HepG2 (cell line): ENCODE results near the gene HMGN4. TPM values are rescaled to one million over a fixed set of nuclear protein-coding genes. Genes with fewer than 3 reads are reported as not detected.

Experiments used
- AGO1 ChIP-seq: fragments of 200-400 bp; formaldehyde crosslinking; IDR thresholded peaks from 2 replicates; pipeline ENCODE4 v1.6.1; 2017; ENCODE audit warnings: mild to moderate bottlenecking, low read depth, low read length, moderate library complexity; ENCODE audit not compliant: poor library complexity, severe bottlenecking
- ATF6 ChIP-seq: sonication (generic); formaldehyde crosslinking; conservative IDR thresholded peaks from 2 replicates; pipeline ENCODE4 v1.4.0; 2020; ENCODE audit warnings: missing genetic modification reagents
- FOXP1 ChIP-seq, 2 experiments: fragments of 450-650 bp in 1 of 2; IDR thresholded peaks; 2 replicates each; pipeline ENCODE4 v1.6.1; 2017 to 2018; ENCODE audit warnings: antibody characterized with exemption in 1 of 2
- GTF2F1 ChIP-seq: fragments of 150-350 bp; IDR thresholded peaks from 2 replicates; pipeline ENCODE4 v1.6.1; 2014; ENCODE audit warnings: low read length
- HINFP ChIP-seq: sonication (generic); formaldehyde crosslinking; IDR thresholded peaks from 2 replicates; pipeline ENCODE4 v1.4.0; 2020; ENCODE audit warnings: low read depth, mild to moderate bottlenecking, missing genetic modification reagents
- NRL ChIP-seq: sonication (generic); formaldehyde crosslinking; IDR thresholded peaks from 2 replicates; pipeline ENCODE4 v1.5.0; 2020; ENCODE audit warnings: missing genetic modification reagents, mild to moderate bottlenecking, moderate library complexity, borderline replicate concordance
- PRDM4 ChIP-seq: sonication (generic); formaldehyde crosslinking; IDR thresholded peaks from 2 replicates; pipeline ENCODE4 v1.9.0; 2021; ENCODE audit warnings: missing genetic modification reagents, borderline replicate concordance
- RBAK ChIP-seq: sonication (generic); formaldehyde crosslinking; IDR thresholded peaks from 2 replicates; pipeline ENCODE4 v1.5.1; 2020; ENCODE audit warnings: mild to moderate bottlenecking, missing genetic modification reagents
- SIX4 ChIP-seq: sonication (generic); formaldehyde crosslinking; IDR thresholded peaks from 2 replicates; pipeline ENCODE4 v1.4.0; 2020; ENCODE audit warnings: missing genetic modification reagents
- SNAI1 ChIP-seq: sonication (generic); formaldehyde crosslinking; IDR thresholded peaks from 2 replicates; pipeline ENCODE4 v1.5.0; 2020; ENCODE audit warnings: mild to moderate bottlenecking, missing genetic modification reagents, borderline replicate concordance
- SRSF4 ChIP-seq: fragments of 200-400 bp; formaldehyde crosslinking; IDR thresholded peaks from one replicate; pipeline ENCODE4 v1.6.1; 2018; ENCODE audit warnings: mild to moderate bottlenecking, low read depth, low read length, moderate library complexity; ENCODE audit not compliant: poor library complexity, severe bottlenecking
- TAF15 ChIP-seq: fragments of 200-400 bp; formaldehyde crosslinking; IDR thresholded peaks from one replicate; pipeline ENCODE4 v1.6.1; 2018; ENCODE audit warnings: mild to moderate bottlenecking, low read depth, low read length; ENCODE audit not compliant: poor library complexity, severe bottlenecking
- ZNF205 ChIP-seq: IDR thresholded peaks from 2 replicates; pipeline ENCODE4 v1.6.1; 2018; ENCODE audit warnings: missing biosample characterization, missing genetic modification reagents
- ZNF564 ChIP-seq: sonication (generic); formaldehyde crosslinking; IDR thresholded peaks from 2 replicates; pipeline ENCODE4 v1.8.1; 2023; ENCODE audit warnings: mild to moderate bottlenecking, missing genetic modification reagents
- ZNF607 ChIP-seq: sonication (generic); formaldehyde crosslinking; IDR thresholded peaks from 2 replicates; pipeline ENCODE4 v1.5.1; 2020; ENCODE audit warnings: missing genetic modification reagents, mild to moderate bottlenecking, borderline replicate concordance
- ZNF777 ChIP-seq: sonication (generic); formaldehyde crosslinking; IDR thresholded peaks from 2 replicates; pipeline ENCODE4 v1.4.0; 2020; ENCODE audit warnings: missing genetic modification reagents
- polyA plus RNA-seq, 8 experiments: library from polyadenylated mRNA; depleted of rRNA in 3 of 8; stranded (reverse) in 7 of 8; unstranded in 1 of 8; fragments of >200 nt; fragmentation: Illumina TruSeq in 4 of 8; extraction: Trizol in 4 of 8; gene quantifications; 2 replicates each; pipeline versions ENCODE4 v1.2.1 to v1.2.3, GENCODE V29; 2011 to 2016; ENCODE audit warnings: low read depth in 4 of 8, missing spikeins in 1 of 8, mixed read lengths in 1 of 8; ENCODE audit not compliant: insufficient read depth in 1 of 8
- total RNA-seq, 5 experiments: library from RNA; depleted of rRNA; stranded (reverse); fragments of >200 nt; fragmentation: Illumina TruSeq; extraction: Trizol; gene quantifications; 2 replicates each; pipeline ENCODE4 v1.2.3, GENCODE V29; 2016; ENCODE audit warnings: low read depth in 1 of 5
- TF ChIP-seq, protein P1 (sequence below): IDR thresholded peaks from 2 replicates; pipeline ENCODE4 v1.6.1; 2018; ENCODE audit warnings: missing genetic modification reagents
- TF ChIP-seq, protein P2 (sequence below): sonication (generic); formaldehyde crosslinking; conservative IDR thresholded peaks from 2 replicates; pipeline ENCODE4 v1.4.0; 2020; ENCODE audit warnings: missing genetic modification reagents
- TF ChIP-seq, protein P3 (sequence below): fragments of 450-650 bp; IDR thresholded peaks from 2 replicates; pipeline ENCODE4 v1.6.1; 2017

HMGN4 gene
- total and polyA plus RNA-seq, 2 of the 13 experiments (the other 11 are each of a cell fraction or from before 2014, with no cell fraction given) = 39.9 to 52.1 TPM

DNA sequence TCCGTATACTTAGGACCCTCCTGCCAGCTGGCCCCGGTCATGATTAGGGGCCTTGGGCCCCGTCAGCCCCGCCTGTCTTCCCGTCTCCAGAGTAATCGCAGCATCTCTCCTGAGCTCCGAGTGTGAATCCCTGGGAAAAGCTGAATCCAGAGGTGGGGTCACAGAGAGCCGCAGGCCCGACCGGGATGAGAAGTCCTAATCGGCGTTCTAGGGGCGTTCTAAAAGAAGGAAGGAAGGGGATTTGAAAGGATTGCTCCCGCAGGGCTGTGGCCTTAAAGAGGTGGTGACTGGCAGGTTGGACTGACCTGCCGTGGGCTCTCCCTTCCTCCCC lies 371 bp downstream of the HMGN4 start (continued):
- TF ChIP-seq HINFP (CRISPR knock-in tag) (no peak), ZNF607 (no peak), ZNF777 (CRISPR knock-in tag) (0 out of 2 replicates have a peak, but pooled peaks have one; percentile 15), GTF2F1 (no peak), SRSF4 (no peak), RBAK (CRISPR knock-in tag) (no peak), SIX4 (CRISPR knock-in tag) (no peak), ZNF564 (CRISPR knock-in tag) (0 out of 2 replicates have a peak, but pooled peaks have one; percentile 6), TAF15 (no peak), AGO1 (no peak), NRL (CRISPR knock-in tag) (no peak), ZNF205 (CRISPR knock-in tag) (no peak), ATF6 (no peak), SNAI1 (CRISPR knock-in tag) (no peak), FOXP1 (IDR thresholded peaks at IDR 0.05) (no peak), FOXP1 (CRISPR knock-in tag; IDR thresholded peaks at IDR 0.05) (no peak), PRDM4 (no peak; the same call in 1 of the 2 replicates)
- TF ChIP-seq, protein P1, sequence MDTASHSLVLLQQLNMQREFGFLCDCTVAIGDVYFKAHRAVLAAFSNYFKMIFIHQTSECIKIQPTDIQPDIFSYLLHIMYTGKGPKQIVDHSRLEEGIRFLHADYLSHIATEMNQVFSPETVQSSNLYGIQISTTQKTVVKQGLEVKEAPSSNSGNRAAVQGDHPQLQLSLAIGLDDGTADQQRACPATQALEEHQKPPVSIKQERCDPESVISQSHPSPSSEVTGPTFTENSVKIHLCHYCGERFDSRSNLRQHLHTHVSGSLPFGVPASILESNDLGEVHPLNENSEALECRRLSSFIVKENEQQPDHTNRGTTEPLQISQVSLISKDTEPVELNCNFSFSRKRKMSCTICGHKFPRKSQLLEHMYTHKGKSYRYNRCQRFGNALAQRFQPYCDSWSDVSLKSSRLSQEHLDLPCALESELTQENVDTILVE (CRISPR knock-in tag) = no peak
- TF ChIP-seq, protein P2, sequence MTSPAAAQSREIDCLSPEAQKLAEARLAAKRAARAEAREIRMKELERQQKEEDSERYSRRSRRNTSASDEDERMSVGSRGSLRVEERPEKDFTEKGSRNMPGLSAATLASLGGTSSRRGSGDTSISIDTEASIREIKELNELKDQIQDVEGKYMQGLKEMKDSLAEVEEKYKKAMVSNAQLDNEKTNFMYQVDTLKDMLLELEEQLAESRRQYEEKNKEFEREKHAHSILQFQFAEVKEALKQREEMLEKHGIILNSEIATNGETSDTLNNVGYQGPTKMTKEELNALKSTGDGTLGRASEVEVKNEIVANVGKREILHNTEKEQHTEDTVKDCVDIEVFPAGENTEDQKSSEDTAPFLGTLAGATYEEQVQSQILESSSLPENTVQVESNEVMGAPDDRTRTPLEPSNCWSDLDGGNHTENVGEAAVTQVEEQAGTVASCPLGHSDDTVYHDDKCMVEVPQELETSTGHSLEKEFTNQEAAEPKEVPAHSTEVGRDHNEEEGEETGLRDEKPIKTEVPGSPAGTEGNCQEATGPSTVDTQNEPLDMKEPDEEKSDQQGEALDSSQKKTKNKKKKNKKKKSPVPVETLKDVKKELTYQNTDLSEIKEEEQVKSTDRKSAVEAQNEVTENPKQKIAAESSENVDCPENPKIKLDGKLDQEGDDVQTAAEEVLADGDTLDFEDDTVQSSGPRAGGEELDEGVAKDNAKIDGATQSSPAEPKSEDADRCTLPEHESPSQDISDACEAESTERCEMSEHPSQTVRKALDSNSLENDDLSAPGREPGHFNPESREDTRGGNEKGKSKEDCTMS (CRISPR knock-in tag) = no peak
- TF ChIP-seq, protein P3, sequence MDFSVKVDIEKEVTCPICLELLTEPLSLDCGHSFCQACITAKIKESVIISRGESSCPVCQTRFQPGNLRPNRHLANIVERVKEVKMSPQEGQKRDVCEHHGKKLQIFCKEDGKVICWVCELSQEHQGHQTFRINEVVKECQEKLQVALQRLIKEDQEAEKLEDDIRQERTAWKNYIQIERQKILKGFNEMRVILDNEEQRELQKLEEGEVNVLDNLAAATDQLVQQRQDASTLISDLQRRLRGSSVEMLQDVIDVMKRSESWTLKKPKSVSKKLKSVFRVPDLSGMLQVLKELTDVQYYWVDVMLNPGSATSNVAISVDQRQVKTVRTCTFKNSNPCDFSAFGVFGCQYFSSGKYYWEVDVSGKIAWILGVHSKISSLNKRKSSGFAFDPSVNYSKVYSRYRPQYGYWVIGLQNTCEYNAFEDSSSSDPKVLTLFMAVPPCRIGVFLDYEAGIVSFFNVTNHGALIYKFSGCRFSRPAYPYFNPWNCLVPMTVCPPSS = no peak
